Karpas-422 (cell line): ENCODE results near the gene REEP3. TPM values are rescaled to one million over a fixed set of nuclear protein-coding genes. Genes with fewer than 3 reads are reported as not detected.

Experiments used
- DNase-seq: peaks from one replicate; pipeline ENCODE4 v3.0.0-alpha.2; 2015
- H2AFZ ChIP-seq: fragments of 200-600 bp; sonication (generic); 2 replicates; pipeline ENCODE4 v1.6.1; 2014; ENCODE audit warnings: antibody characterized with exemption, low read length, mixed read lengths
- H3K27ac ChIP-seq: fragments of 200-600 bp; sonication (generic); 2 replicates; pipeline ENCODE4 v1.5.1; 2014; ENCODE audit warnings: mild to moderate bottlenecking, low read length, moderate library complexity
- H3K27me3 ChIP-seq: fragments of 200-600 bp; sonication (generic); 2 replicates; pipeline ENCODE4 v1.6.1; 2014; ENCODE audit warnings: low read length, mixed read lengths
- H3K36me3 ChIP-seq: fragments of 200-600 bp; sonication (generic); 2 replicates; pipeline ENCODE4 v1.6.1; 2014; ENCODE audit warnings: low read length, mixed read lengths; ENCODE audit not compliant: insufficient read depth
- H3K4me1 ChIP-seq: fragments of 200-600 bp; sonication (generic); 2 replicates; pipeline ENCODE4 v1.6.1; 2014; ENCODE audit warnings: mild to moderate bottlenecking, low read length, mixed read lengths
- H3K4me2 ChIP-seq: fragments of 200-600 bp; sonication (generic); 2 replicates; pipeline ENCODE4 v1.6.1; 2014; ENCODE audit warnings: low read length, low read depth, mild to moderate bottlenecking; ENCODE audit not compliant: poor library complexity, severe bottlenecking
- H3K4me3 ChIP-seq: fragments of 200-600 bp; sonication (generic); 2 replicates; pipeline ENCODE4 v1.5.1; 2014; ENCODE audit warnings: mild to moderate bottlenecking, antibody characterized with exemption, low read length, mixed read lengths
- H3K79me2 ChIP-seq: fragments of 200-600 bp; sonication (generic); 2 replicates; pipeline ENCODE4 v1.6.1; 2014; ENCODE audit warnings: mild to moderate bottlenecking, low read length, mixed read lengths
- H3K9ac ChIP-seq: fragments of 200-600 bp; sonication (generic); 2 replicates; pipeline ENCODE4 v1.6.0; 2014; ENCODE audit warnings: low read length
- H3K9me2 ChIP-seq: fragments of 200-600 bp; sonication (generic), shearing (Covaris generic); replicated peaks from 2 replicates; pipeline ENCODE4 v1.6.0; 2014; ENCODE audit warnings: mild to moderate bottlenecking, low read length, moderate library complexity; ENCODE audit not compliant: insufficient read depth
- H3K9me3 ChIP-seq: fragments of 300-700, 200-600 bp; sonication (generic); 2 replicates; pipeline ENCODE4 v1.6.1; 2014; ENCODE audit warnings: low read length, mixed read lengths
- H4K20me1 ChIP-seq: fragments of 200-600 bp; sonication (generic); 2 replicates; pipeline ENCODE4 v1.6.1; 2014; ENCODE audit warnings: mild to moderate bottlenecking, antibody characterized with exemption, low read length, low read depth; ENCODE audit not compliant: insufficient read depth
- total RNA-seq: library from RNA; depleted of rRNA; stranded (reverse); fragments of >200 nt; shearing (Covaris generic); gene quantifications from 2 replicates; pipeline ENCODE4 v1.2.3, GENCODE V29; 2014; ENCODE audit warnings: low replicate concordance; rRNA removed

The REEP3 gene
- 1.8 and 1.9 TPM in 2 replicates for total RNA-seq

- no peaks in the 10 kb centered on the region for H3K9me3 ChIP-seq
- no peak within 1 kb of the TSS for H3K27ac ChIP-seq
- H3K27me3 ChIP-seq: no peaks in the 10 kb centered on the region; the same call in 1 of the 2 replicates
- H2AFZ ChIP-seq: peak within 1 kb of the TSS; percentile 91; the same call in 1 of the 2 replicates
- peaks cover 18% of the 10 kb centered on the region for H4K20me1 ChIP-seq
- DNase-seq: no peak
- H3K4me1 ChIP-seq: peaks cover 26% of the 10 kb centered on the region
- peaks cover 4% of the 10 kb centered on the region; the same call in 1 of the 2 replicates for H3K79me2 ChIP-seq
- peak within 1 kb of the TSS; percentile 85 for H3K4me3 ChIP-seq
- H3K36me3 ChIP-seq: no peaks in the 10 kb centered on the region
- H3K9ac ChIP-seq: peak within 1 kb of the TSS; percentile 84
- H3K4me2 ChIP-seq: peak within 1 kb of the TSS; percentile 94
- no peaks in the 10 kb centered on the region for H3K9me2 ChIP-seq
Observed at GRCh38 chr10:63520500-63521415, at the start of gene REEP3. Gene REEP3 (plus strand): TSS chr10:63521401. CDS start chr10:63521546, 145 bp downstream.

- Histone ChIP-seq H3K4me1 (peaks cover 14% of the 10 kb centered on the region), H3K27me3 (no peaks in the 10 kb centered on the region), H3K36me3 (no peaks in the 10 kb centered on the region), H3K4me2 (no peak overlapping the region), H3K79me2 (no peaks in the 10 kb centered on the region), H3K4me3 (no peak overlapping the region), H3K27ac (no peak overlapping the region), H2AFZ (no peak overlapping the region), H3K9ac (no peak overlapping the region), H4K20me1 (peaks cover 14% of the 10 kb centered on the region; the same call in 1 of the 2 replicates), H3K9me2 (no peaks in the 10 kb centered on the region), H3K9me3 (no peaks in the 10 kb centered on the region)
- no peak for DNase-seq
Observed at GRCh38 chr10:63474488-63474887, 46.7 kb upstream of the REEP3 start.

DNA sequence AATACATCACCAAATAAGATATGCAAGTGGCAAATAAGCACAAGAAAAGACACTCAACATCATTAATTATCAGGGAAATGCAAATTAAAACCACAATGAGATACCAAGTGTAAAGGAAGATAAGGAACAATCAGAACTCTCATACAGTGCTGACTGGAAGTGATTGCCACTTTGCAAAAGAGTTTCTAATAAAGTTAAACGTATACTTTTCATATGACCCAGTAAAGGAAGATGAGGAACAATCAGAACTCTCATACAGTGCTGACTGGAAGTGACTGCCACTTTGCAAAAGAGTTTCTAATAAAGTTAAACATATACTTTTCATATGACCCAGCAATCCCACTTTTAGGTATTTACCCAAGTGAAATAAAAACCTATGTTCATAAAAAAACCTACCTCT is 43.3 kb upstream of the REEP3 start:
- Histone ChIP-seq H3K4me3 (no peak overlapping the region), H3K9me2 (no peaks in the 10 kb centered on the region), H3K27me3 (no peaks in the 10 kb centered on the region), H2AFZ (no peak overlapping the region), H3K79me2 (no peaks in the 10 kb centered on the region), H3K4me1 (peaks cover 11% of the 10 kb centered on the region), H3K9me3 (no peaks in the 10 kb centered on the region), H3K36me3 (no peaks in the 10 kb centered on the region), H3K4me2 (no peak overlapping the region), H3K27ac (no peak overlapping the region), H3K9ac (no peak overlapping the region), H4K20me1 (peaks cover 7% of the 10 kb centered on the region; the same call in 1 of the 2 replicates)
- DNase-seq: no peak

GRCh38 chr10:63478564-63478963 is 42.6 kb upstream of the REEP3 start:
- peaks cover 7% of the 10 kb centered on the region; the same call in 1 of the 2 replicates for H4K20me1 ChIP-seq
- H3K4me2 ChIP-seq: no peak overlapping the region
- H3K9me3 ChIP-seq: no peaks in the 10 kb centered on the region
- H3K9me2 ChIP-seq: no peaks in the 10 kb centered on the region
- H2AFZ ChIP-seq: no peak overlapping the region
- no peak overlapping the region for H3K9ac ChIP-seq
- no peak overlapping the region for H3K4me3 ChIP-seq
- DNase-seq: no peak
- H3K27me3 ChIP-seq: no peaks in the 10 kb centered on the region
- H3K79me2 ChIP-seq: no peaks in the 10 kb centered on the region
- H3K4me1 ChIP-seq: peaks cover 11% of the 10 kb centered on the region
- H3K36me3 ChIP-seq: no peaks in the 10 kb centered on the region
- no peak overlapping the region for H3K27ac ChIP-seq

GRCh38 chr10:63480237-63480636 is 41.0 kb upstream of the REEP3 start:
- no peak overlapping the region for H2AFZ ChIP-seq
- no peak overlapping the region for H3K4me2 ChIP-seq
- H3K9me3 ChIP-seq: no peaks in the 10 kb centered on the region
- DNase-seq: no peak
- H3K9ac ChIP-seq: no peak overlapping the region
- H3K27me3 ChIP-seq: no peaks in the 10 kb centered on the region
- H3K4me3 ChIP-seq: no peak overlapping the region
- H4K20me1 ChIP-seq: peaks cover 7% of the 10 kb centered on the region; the same call in 1 of the 2 replicates
- H3K4me1 ChIP-seq: peaks cover 11% of the 10 kb centered on the region
- H3K27ac ChIP-seq: no peak overlapping the region
- H3K79me2 ChIP-seq: no peaks in the 10 kb centered on the region
- H3K36me3 ChIP-seq: no peaks in the 10 kb centered on the region
- no peaks in the 10 kb centered on the region for H3K9me2 ChIP-seq

DNA sequence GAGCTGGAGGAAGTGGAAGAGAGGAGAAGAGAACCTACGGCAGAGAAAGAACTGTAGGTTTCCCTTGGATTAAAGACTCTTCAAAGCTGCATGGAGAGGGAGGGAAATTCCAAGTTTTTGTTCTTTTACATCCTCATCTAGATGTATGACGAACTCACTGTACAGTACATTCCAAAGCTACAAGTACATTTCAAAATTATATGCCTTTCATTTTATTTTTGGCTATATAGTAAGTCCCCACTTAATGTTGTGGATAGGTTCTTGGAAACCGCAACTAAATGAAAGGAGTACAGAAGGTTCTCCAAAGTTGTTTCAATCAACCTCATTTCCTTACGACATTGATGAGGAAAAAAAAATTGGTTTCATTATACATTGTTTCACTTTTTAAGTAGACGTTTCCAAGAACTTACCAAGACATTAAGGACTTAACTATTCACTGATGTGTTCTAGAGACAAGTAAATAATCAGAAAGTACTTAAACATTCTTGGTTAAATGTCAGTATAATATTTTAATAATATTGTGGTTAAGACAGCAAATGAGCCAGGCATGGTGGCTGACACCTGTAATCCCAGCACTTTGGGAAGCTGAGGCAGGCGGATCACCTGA is 39.3 kb upstream of the REEP3 start:
- no peak overlapping the region for H3K4me2 ChIP-seq
- peaks cover 11% of the 10 kb centered on the region for H3K4me1 ChIP-seq
- no peaks in the 10 kb centered on the region for H3K9me3 ChIP-seq
- no peak overlapping the region for H3K4me3 ChIP-seq
- no peak overlapping the region for H3K27ac ChIP-seq
- H3K9ac ChIP-seq: no peak overlapping the region
- DNase-seq: no peak
- H3K9me2 ChIP-seq: no peaks in the 10 kb centered on the region
- H4K20me1 ChIP-seq: peaks cover 5% of the 10 kb centered on the region; the same call in 1 of the 2 replicates
- H3K27me3 ChIP-seq: no peaks in the 10 kb centered on the region
- no peaks in the 10 kb centered on the region for H3K79me2 ChIP-seq
- H3K36me3 ChIP-seq: no peaks in the 10 kb centered on the region
- no peak overlapping the region for H2AFZ ChIP-seq

DNA sequence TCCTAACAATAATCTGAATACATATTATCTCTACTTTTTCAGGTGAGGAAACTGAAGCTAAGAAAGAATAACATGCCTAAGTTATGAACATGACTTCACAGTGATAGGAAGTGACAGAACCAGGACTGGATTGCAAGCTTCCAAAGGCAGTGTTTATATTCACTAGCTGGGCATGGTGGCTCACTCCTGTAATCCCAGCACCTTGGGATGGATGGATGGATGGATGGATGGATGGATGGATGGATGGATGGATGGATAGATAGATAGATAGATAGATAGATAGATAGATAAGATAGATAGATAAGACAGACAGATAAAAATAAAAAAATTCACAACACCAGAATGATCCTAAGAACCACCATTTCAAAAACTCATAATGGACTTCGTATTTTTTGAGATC is 37.2 kb upstream of the REEP3 start:
- no peak overlapping the region for H2AFZ ChIP-seq
- peaks cover 4% of the 10 kb centered on the region; the same call in 1 of the 2 replicates for H4K20me1 ChIP-seq
- no peaks in the 10 kb centered on the region for H3K4me1 ChIP-seq
- H3K79me2 ChIP-seq: no peaks in the 10 kb centered on the region
- no peaks in the 10 kb centered on the region for H3K36me3 ChIP-seq
- no peak overlapping the region for H3K27ac ChIP-seq
- no peaks in the 10 kb centered on the region for H3K9me3 ChIP-seq
- no peaks in the 10 kb centered on the region for H3K27me3 ChIP-seq
- H3K9me2 ChIP-seq: no peaks in the 10 kb centered on the region
- H3K4me3 ChIP-seq: no peak overlapping the region
- DNase-seq: no peak
- H3K9ac ChIP-seq: no peak overlapping the region
- no peak overlapping the region for H3K4me2 ChIP-seq

GRCh38 chr10:63487990-63488389 is 33.2 kb upstream of the REEP3 start:
- no peak for DNase-seq
- no peaks in the 10 kb centered on the region for H3K79me2 ChIP-seq

More at GRCh38 chr10:63487990-63488389, 33.2 kb upstream of the REEP3 start:
- H3K4me3 ChIP-seq: no peak overlapping the region
- no peaks in the 10 kb centered on the region for H3K36me3 ChIP-seq
- no peak overlapping the region for H3K9ac ChIP-seq
- no peak overlapping the region for H3K4me2 ChIP-seq
- H3K9me2 ChIP-seq: no peaks in the 10 kb centered on the region
- no peaks in the 10 kb centered on the region for H3K9me3 ChIP-seq
- H3K27me3 ChIP-seq: no peaks in the 10 kb centered on the region
- H2AFZ ChIP-seq: no peak overlapping the region
- H3K27ac ChIP-seq: no peak overlapping the region
- no peaks in the 10 kb centered on the region for H4K20me1 ChIP-seq
- H3K4me1 ChIP-seq: no peaks in the 10 kb centered on the region
